K562 (cell line): ENCODE data around the gene MME. TPM values are rescaled to one million over a fixed set of nuclear protein-coding genes. Genes with fewer than 3 reads are reported as not detected.

Source experiments
- ATAC-seq: fragments of 200-7000 bp; cut with Tn5 transposase; 3 replicates; pipeline ENCODE4 v1.9.1; 2020; ENCODE audit warnings: moderate library complexity
- BruUV-seq: library from RNA; stranded (reverse); fragments of 400-500 nt; replicated peaks from 2 replicates; lab custom pipeline; 2021; lab: Mats Ljungman, UMichigan
- CTCF ChIA-PET: fragments of 300-600 bp; formaldehyde crosslinking; extraction: SDS; loops from one replicate; lab custom pipeline; 2021; ENCODE audit warnings: low intra/inter-chr PET ratio; lab: Yijun Ruan, JAX
- POLR2A ChIA-PET: fragments of 300-600, 350-650 bp; sonication (Branson Sonifier 250); formaldehyde crosslinking; extraction: SDS; loops from one replicate; lab custom pipeline; 2021; ENCODE audit warnings: antibody characterized with exemption, inconsistent platforms; lab: Yijun Ruan, JAX
- DNase-seq, 4 experiments: peaks; one replicate each; pipeline versions ENCODE4 v3.0.0 to v3.0.0-alpha.2; 2011 to 2018; ENCODE audit warnings: low spot score in 3 of 4, mixed read lengths in 3 of 4; ENCODE audit errors: extremely low read depth in 1 of 4
- FAIRE-seq: peaks from 2 replicates; lab custom pipeline; 2011; peaks lifted over from hg19 to GRCh38; lab: Jason Lieb, UNC
- H2AFZ ChIP-seq: 2 replicates; pipeline ENCODE4 v1.6.0; 2011; ENCODE audit warnings: low read depth, low read length, control low read depth, inconsistent platforms
- H3K27ac ChIP-seq: fragments of 200-600 bp; 3 replicates; pipeline ENCODE4 v1.8.0; 2011; ENCODE audit warnings: low read depth, mild to moderate bottlenecking, control low read depth, inconsistent platforms, low read length, moderate library complexity, mixed read lengths; ENCODE audit errors: extremely low read depth
- H3K27me3 ChIP-seq, 2 experiments: fragments of 300-600 bp in 1 of 2; 2 replicates in 1 of 2; 3 replicates in 1 of 2; pipeline versions ENCODE4 v1.6.0 to v1.8.0; 2011; ENCODE audit warnings: inconsistent platforms in 2 of 2, low read length in 2 of 2, mild to moderate bottlenecking in 1 of 2, mixed read lengths in 1 of 2, moderate library complexity in 1 of 2; ENCODE audit not compliant: control insufficient read depth in 2 of 2, insufficient read depth in 2 of 2
- H3K36me3 ChIP-seq: fragments of 300-600 bp; 3 replicates; pipeline ENCODE4 v1.8.0; 2011; ENCODE audit warnings: mild to moderate bottlenecking, low read length, inconsistent platforms; ENCODE audit not compliant: control insufficient read depth, insufficient read depth
- H3K4me1 ChIP-seq, 2 experiments: fragments of 200-600 bp in 1 of 2; replicated peaks in 1 of 2; 2 replicates in 1 of 2; 3 replicates in 1 of 2; pipeline versions ENCODE4 v1.5.1 to v1.8.0; 2011; ENCODE audit warnings: inconsistent platforms in 2 of 2, low read length in 2 of 2, mild to moderate bottlenecking in 1 of 2, mixed read lengths in 1 of 2, moderate library complexity in 1 of 2; ENCODE audit not compliant: control insufficient read depth in 2 of 2, insufficient read depth in 2 of 2
- H3K4me2 ChIP-seq: 2 replicates; pipeline ENCODE4 v1.6.1; 2011; ENCODE audit warnings: low read length, control low read depth, inconsistent platforms, mixed read lengths; ENCODE audit not compliant: insufficient read depth
- H3K4me3 ChIP-seq: fragments of 200-600 bp; sonication (generic), shearing (Covaris generic); 2 replicates; pipeline ENCODE4 v1.5.1; 2016; ENCODE audit warnings: control low read depth, inconsistent platforms
- H3K79me2 ChIP-seq: fragments of 200-600 bp; 3 replicates; pipeline ENCODE4 v1.8.0; 2011; ENCODE audit warnings: low read length, inconsistent platforms; ENCODE audit not compliant: control insufficient read depth, insufficient read depth
- H3K9ac ChIP-seq, 2 experiments: 2 replicates each; pipeline versions ENCODE4 v1.6.0 to v1.6.1; 2011; ENCODE audit warnings: low read depth in 2 of 2, low read length in 2 of 2, control low read depth in 1 of 2, inconsistent platforms in 1 of 2, mild to moderate bottlenecking in 1 of 2, mixed read lengths in 1 of 2; ENCODE audit not compliant: insufficient read depth in 1 of 2
- H3K9me1 ChIP-seq: one replicate; pipeline ENCODE4 v1.6.0; 2011; ENCODE audit warnings: inconsistent platforms, mild to moderate bottlenecking, low read length, moderate library complexity; ENCODE audit not compliant: control insufficient read depth, insufficient read depth
- H3K9me3 ChIP-seq: replicated peaks from 2 replicates; pipeline ENCODE4 v1.5.1; 2011; ENCODE audit warnings: low read depth, low read length, inconsistent platforms; ENCODE audit not compliant: control insufficient read depth, insufficient read depth
- H4K20me1 ChIP-seq: replicated peaks from 2 replicates; pipeline ENCODE4 v1.6.1; 2011; ENCODE audit warnings: low read length, inconsistent platforms, mixed read lengths; ENCODE audit not compliant: control insufficient read depth, insufficient read depth
- BHLHE40 ChIP-seq: IDR thresholded peaks from 2 replicates; pipeline ENCODE4 v1.6.1; 2011; ENCODE audit warnings: low read length, improper control_type of control experiment
- CXXC5 ChIP-seq: fragments of 250-450 bp; sonication (Bioruptor Pico); IDR thresholded peaks from 2 replicates; pipeline ENCODE4 v1.8.0; 2022; ENCODE audit warnings: inconsistent platforms, mild to moderate bottlenecking, moderate library complexity
- DACH1 ChIP-seq: fragments of 450-650 bp; IDR thresholded peaks from 2 replicates; pipeline ENCODE4 v1.6.1; 2018; ENCODE audit not compliant: partially characterized antibody
- FIP1L1 ChIP-seq: fragments of 200-400 bp; formaldehyde crosslinking; IDR thresholded peaks from 2 replicates; pipeline ENCODE4 v1.6.1; 2018; ENCODE audit warnings: mild to moderate bottlenecking, low read depth, low read length; ENCODE audit not compliant: poor library complexity, severe bottlenecking
- GATAD2B ChIP-seq: fragments of 450-650 bp; IDR thresholded peaks from 2 replicates; pipeline ENCODE4 v1.6.1; 2017; ENCODE audit warnings: mild to moderate bottlenecking, borderline replicate concordance
- HNRNPH1 ChIP-seq: fragments of 200-400 bp; formaldehyde crosslinking; optimal IDR thresholded peaks from 2 replicates; pipeline ENCODE3; 2017; ENCODE audit warnings: low read depth, mild to moderate bottlenecking, low read length, moderate library complexity
- HSF4 ChIP-seq: fragments of 250-450 bp; sonication (Bioruptor Pico); IDR thresholded peaks from 2 replicates; pipeline ENCODE4 v2.1.2; 2022; ENCODE audit warnings: mild to moderate bottlenecking, moderate library complexity, borderline replicate concordance
- MCM7 ChIP-seq, 2 experiments: fragments of 450-650 bp; IDR thresholded peaks; 2 replicates each; pipeline ENCODE4 v1.6.1; 2016 to 2018
- MEF2D ChIP-seq: conservative IDR thresholded peaks from 2 replicates; pipeline ENCODE4 v1.6.1; 2016; ENCODE audit warnings: low read depth, missing genetic modification characterization, missing compliant biosample characterization
- NCOA1 ChIP-seq: fragments of 450-650 bp; IDR thresholded peaks from 2 replicates; pipeline ENCODE4 v1.6.1; 2016; ENCODE audit warnings: low read depth
- NFYB ChIP-seq: IDR thresholded peaks from 2 replicates; pipeline ENCODE4 v1.6.1; 2011; ENCODE audit warnings: mild to moderate bottlenecking, moderate library complexity; ENCODE audit not compliant: insufficient read length; ENCODE audit errors: extremely low read depth
- POLR2H ChIP-seq: IDR thresholded peaks from 2 replicates; pipeline ENCODE4 v1.6.1; 2016; ENCODE audit warnings: missing genetic modification characterization, low read depth, mild to moderate bottlenecking, control low read depth, missing compliant biosample characterization, moderate library complexity
- RBM25 ChIP-seq: fragments of 200-400 bp; formaldehyde crosslinking; IDR thresholded peaks from 2 replicates; pipeline ENCODE4 v1.6.1; 2018; ENCODE audit warnings: low read length, low read depth, moderate library complexity; ENCODE audit not compliant: severe bottlenecking
- SMARCA5 ChIP-seq: fragments of 450-650 bp; IDR thresholded peaks from 2 replicates; pipeline ENCODE4 v1.6.1; 2016
- YY1 ChIP-seq, 3 experiments: IDR thresholded peaks; 2 replicates each; pipeline ENCODE4 v1.6.1; 2011; ENCODE audit warnings: low read length in 2 of 3, mild to moderate bottlenecking in 2 of 3, moderate library complexity in 2 of 3, borderline replicate concordance in 1 of 3, control low read depth in 1 of 3, low read depth in 1 of 3; ENCODE audit not compliant: insufficient read depth in 3 of 3, insufficient replicate concordance in 2 of 3, control insufficient read depth in 1 of 3, insufficient read length in 1 of 3; ENCODE audit errors: extremely low read depth in 1 of 3
- ZFX ChIP-seq: sonication (generic); formaldehyde crosslinking; IDR thresholded peaks from 2 replicates; pipeline ENCODE4 v1.8.0; 2022; ENCODE audit warnings: mild to moderate bottlenecking, missing genetic modification reagents, moderate library complexity
- ZNF174 ChIP-seq: fragments of 250-450 bp; sonication (Bioruptor Pico); IDR thresholded peaks from 2 replicates; pipeline ENCODE4 v1.4.0; 2020; ENCODE audit warnings: mild to moderate bottlenecking
- ZNF707 ChIP-seq: fragments of 250-450 bp; sonication (Bioruptor Pico); conservative IDR thresholded peaks from 2 replicates; pipeline ENCODE4 v1.8.0; 2022; ENCODE audit warnings: inconsistent platforms, mild to moderate bottlenecking, moderate library complexity
- WGBS: fragments of 100-300 bp; shearing (Covaris generic); methylation state at CpG from one replicate; pipeline ENCODE4 v1.1.6; 2016; ENCODE audit warnings: low coverage, mixed read lengths; ENCODE audit not compliant: insufficient coverage; ENCODE audit errors: missing lambda C conversion rate; 5-methylcytosine and 5-hydroxymethylcytosine counted together
- in situ Hi-C: fragments of 300-500 bp; cut with MboI; formaldehyde crosslinking; loops from 4 replicates; pipeline ENCODE4 v1.15.0; 2018; ENCODE audit warnings: inconsistent platforms, mixed read lengths
- intact Hi-C: fragments of 100-400 bp; cut with micrococcal nuclease; formaldehyde crosslinking; loops from 2 replicates; pipeline ENCODE4 v1.14.2; 2022
- polyA plus RNA-seq, 8 experiments: library from polyadenylated mRNA; depleted of rRNA in 4 of 8; stranded (reverse) in 5 of 8; unstranded in 3 of 8; fragments of >200 nt; fragmentation: Nextera tagmentation in 2 of 8; fragmentation: Illumina TruSeq in 1 of 8; extraction: Ambion mirVana in 2 of 8; extraction: Trizol in 1 of 8; gene quantifications; 2 replicates each; pipeline versions ENCODE4 v1.2.1 to v1.2.3, GENCODE V29; 2011 to 2014; ENCODE audit warnings: inconsistent platforms in 1 of 8, missing spikeins in 1 of 8
- total RNA-seq, 7 experiments: library from RNA; depleted of rRNA in 6 of 7; stranded (reverse); fragments of >200 nt in 6 of 7; fragmentation: Illumina TruSeq in 2 of 7; extraction: Trizol in 2 of 7; gene quantifications; 2 replicates each; pipeline versions ENCODE4 v1.2.1 to v1.2.3, GENCODE V29; 2011 to 2021; ENCODE audit warnings: low replicate concordance in 1 of 7

Gene MME
- total and polyA plus RNA-seq, 9 of the 15 experiments (the other 6 are each of a cell fraction or from before 2014, with no cell fraction given) = 0.80 to 8.6 (median 2.5) TPM

- no peak overlapping the region for H3K4me3 ChIP-seq
- TF ChIP-seq ZFX (CRISPR knock-in tag) (no peak), SMARCA5 (no peak), ZNF707 (CRISPR knock-in tag) (no peak), RBM25 (no peak), HNRNPH1 (no peak), YY1 (IDR thresholded peaks at IDR 0.05; ENCODE audit: borderline replicate concordance in 1 of 3, control insufficient read depth in 1 of 3, extremely low read depth in 1 of 3, insufficient read depth in 3 of 3, insufficient read length in 1 of 3, insufficient replicate concordance in 2 of 3, low read depth in 1 of 3, low read length in 2 of 3) (no peak), MCM7 (IDR thresholded peaks at IDR 0.05) (no peak), NCOA1 (no peak), DACH1 (no peak), GATAD2B (no peak), FIP1L1 (no peak), HSF4 (CRISPR knock-in tag) (no peak), NFYB (no peak), BHLHE40 (no peak), ZNF174 (CRISPR knock-in tag) (no peak), CXXC5 (CRISPR knock-in tag) (no peak), POLR2H (tag) (no peak), MEF2D (tag) (no peak)
- TF ChIP-seq, all 486 proteins: peak for 0
- FAIRE-seq = no peak
- no peak overlapping the region; a peak in 1 of 4 replicates for H3K9ac ChIP-seq
- H3K4me2 ChIP-seq = no peak overlapping the region
- no peaks in the 10 kb centered on the region for H3K9me1 ChIP-seq
- ATAC-seq = no peak
- no peaks in the 10 kb centered on the region for H3K36me3 ChIP-seq
- intact Hi-C loops = no loop called here
- H3K27ac ChIP-seq = no peak overlapping the region
- H3K9me3 ChIP-seq = peaks cover 8% of the 10 kb centered on the region
- no peaks in the 10 kb centered on the region for H3K27me3 ChIP-seq
- H4K20me1 ChIP-seq = no peaks in the 10 kb centered on the region
- H3K4me1 ChIP-seq = no peaks in the 10 kb centered on the region
- peak overlapping the region; percentile 53 for H2AFZ ChIP-seq
- WGBS = 35% methylated on average over 3 of the region's 3 CpGs
- no peak for DNase-seq
- in situ Hi-C loops = no loop called here
- CTCF ChIA-PET = no interaction called here
- BruUV-seq = no TSS peak
- no peaks in the 10 kb centered on the region for H3K79me2 ChIP-seq
- POLR2A ChIA-PET = no interaction called here
These were observed 32.4 kb upstream of the MME start for GRCh38 chr3:155047672-155048071.
